CD14-positive monocyte (primary cell): Measurements from ENCODE around the gene ARHGAP32. TPM values are rescaled to one million over a fixed set of nuclear protein-coding genes. Genes with fewer than 3 reads are reported as not detected.

Experiments used
- DNase-seq, 3 donors: peaks; one replicate each; pipeline ENCODE4 v3.0.0-alpha.2; 2011 to 2022
- H2AFZ ChIP-seq: 2 replicates; pipeline ENCODE4 v1.6.0; 2012; ENCODE audit warnings: mild to moderate bottlenecking, low read depth, low read length, inconsistent platforms; ENCODE audit not compliant: insufficient read depth, poor library complexity, severe bottlenecking
- H3K27ac ChIP-seq, 2 donors: 1 replicate in 1 of 2; 2 replicates in 1 of 2; pipeline ENCODE4 v1.5.1; 2012 to 2013; ENCODE audit warnings: low read length in 2 of 2, control low read depth in 1 of 2, inconsistent platforms in 1 of 2, low read depth in 1 of 2, mild to moderate bottlenecking in 1 of 2
- H3K27me3 ChIP-seq, 2 donors: one replicate each; pipeline versions ENCODE4 v1.6.0 to v1.6.1; 2011 to 2013; ENCODE audit warnings: low read length in 2 of 2; ENCODE audit not compliant: control insufficient read depth in 2 of 2, insufficient read depth in 2 of 2
- H3K36me3 ChIP-seq, 2 donors: replicated peaks in 1 of 2; 1 replicate in 1 of 2; 2 replicates in 1 of 2; pipeline versions ENCODE4 v1.5.1 to v1.6.1; 2012 to 2013; ENCODE audit warnings: low read length in 2 of 2, control low read depth in 1 of 2, inconsistent platforms in 1 of 2, mild to moderate bottlenecking in 1 of 2; ENCODE audit not compliant: insufficient read depth in 2 of 2, control insufficient read depth in 1 of 2
- H3K4me1 ChIP-seq, 2 donors: 1 replicate in 1 of 2; 2 replicates in 1 of 2; pipeline versions ENCODE4 v1.5.1 to v1.6.1; 2012 to 2013; ENCODE audit warnings: low read length in 2 of 2, control low read depth in 1 of 2, inconsistent platforms in 1 of 2, mild to moderate bottlenecking in 1 of 2, moderate library complexity in 1 of 2; ENCODE audit not compliant: insufficient read depth in 2 of 2, control insufficient read depth in 1 of 2
- H3K4me2 ChIP-seq: replicated peaks from 2 replicates; pipeline ENCODE3; 2012; ENCODE audit warnings: low read length, moderate library complexity, mild to moderate bottlenecking; ENCODE audit not compliant: poor library complexity, severe bottlenecking; ENCODE audit errors: extremely low read depth
- H3K4me3 ChIP-seq, 3 experiments: fragments of 200-600 bp in 1 of 3; sonication (generic) in 1 of 3; replicated peaks in 1 of 3; 1 replicate in 2 of 3; 2 replicates in 1 of 3; pipeline ENCODE4 v1.5.1; 2011 to 2013; ENCODE audit warnings: low read length in 3 of 3, mild to moderate bottlenecking in 3 of 3, control low read depth in 2 of 3, low read depth in 2 of 3, inconsistent platforms in 1 of 3, moderate library complexity in 1 of 3
- H3K79me2 ChIP-seq: 2 replicates; pipeline ENCODE4 v1.6.0; 2012; ENCODE audit warnings: mild to moderate bottlenecking, control low read depth, inconsistent platforms, low read length, moderate library complexity; ENCODE audit not compliant: insufficient read depth
- H3K9ac ChIP-seq: 2 replicates; pipeline ENCODE4 v1.6.0; 2017; ENCODE audit warnings: low read length, mild to moderate bottlenecking; ENCODE audit not compliant: insufficient read depth, poor library complexity, severe bottlenecking
- H3K9me3 ChIP-seq, 2 donors: replicated peaks in 1 of 2; 1 replicate in 1 of 2; 2 replicates in 1 of 2; pipeline versions ENCODE4 v1.5.1 to v1.6.1; 2012 to 2013; ENCODE audit warnings: low read length in 2 of 2, control low read depth in 1 of 2; ENCODE audit not compliant: control insufficient read depth in 1 of 2, insufficient read depth in 1 of 2
- H4K20me1 ChIP-seq: 2 replicates; pipeline ENCODE4 v1.6.0; 2012; ENCODE audit warnings: mild to moderate bottlenecking, low read length, control low read depth, moderate library complexity; ENCODE audit not compliant: insufficient read depth
- H3K27ac Mint-ChIP-seq, 7 donors: one replicate each; pipeline ENCODE4 v1.8.0; 2020; ENCODE audit warnings: mild to moderate bottlenecking in 7 of 7, mixed read lengths in 7 of 7, moderate library complexity in 6 of 7, inconsistent platforms in 2 of 7
- H3K27me3 Mint-ChIP-seq, 3 donors: one replicate each; pipeline ENCODE4 v1.8.0; 2021 to 2022; ENCODE audit warnings: low read depth in 3 of 3, mild to moderate bottlenecking in 3 of 3, mixed read lengths in 3 of 3, moderate library complexity in 3 of 3, inconsistent platforms in 1 of 3
- H3K36me3 Mint-ChIP-seq, 2 donors: one replicate each; pipeline ENCODE4 v1.8.0; 2020; ENCODE audit warnings: mixed read lengths in 2 of 2, inconsistent platforms in 1 of 2, mild to moderate bottlenecking in 1 of 2
- H3K4me1 Mint-ChIP-seq: one replicate; pipeline ENCODE4 v1.8.0; 2020; ENCODE audit warnings: mild to moderate bottlenecking, mixed read lengths
- H3K4me3 Mint-ChIP-seq, 2 donors: one replicate each; pipeline ENCODE4 v1.8.0; 2020; ENCODE audit warnings: mild to moderate bottlenecking in 2 of 2, mixed read lengths in 2 of 2, moderate library complexity in 1 of 2
- H3K9me3 Mint-ChIP-seq, 7 donors: one replicate each; pipeline ENCODE4 v1.8.0; 2020 to 2022; ENCODE audit warnings: mixed read lengths in 7 of 7, mild to moderate bottlenecking in 6 of 7, moderate library complexity in 6 of 7, inconsistent platforms in 2 of 7
- WGBS: methylation state at CpG from one replicate; pipeline ENCODE4 v1.1.5; 2013; ENCODE audit warnings: missing lambda C conversion rate; ENCODE audit not compliant: insufficient coverage; 5-methylcytosine and 5-hydroxymethylcytosine counted together
- intact Hi-C, 2 donors: fragments of 100-400 bp; cut with micrococcal nuclease; formaldehyde crosslinking; loops; one replicate each; pipeline versions ENCODE4 v1.15.0 to v1.15.1; 2023
- polyA plus RNA-seq, 3 donors: library from polyadenylated mRNA; depleted of rRNA in 1 of 3; unstranded in 2 of 3; stranded (reverse) in 1 of 3; fragments of 300-500 nt in 2 of 3; fragments of >200 nt in 1 of 3; fragmentation: Illumina TruSeq in 2 of 3; gene quantifications; 1 replicate in 2 of 3; 2 replicates in 1 of 3; pipeline ENCODE4 v1.2.3, GENCODE V29; 2012 to 2021
- TF ChIP-seq, protein P1 (sequence below): fragments of 200-600 bp; IDR thresholded peaks from one replicate; pipeline ENCODE4 v1.8.0; 2022; ENCODE audit warnings: antibody characterized with exemption, mild to moderate bottlenecking

Gene ARHGAP32
- polyA plus RNA-seq, 3 donors = 0.13 to 3.4 (median 0.72) TPM

DNA sequence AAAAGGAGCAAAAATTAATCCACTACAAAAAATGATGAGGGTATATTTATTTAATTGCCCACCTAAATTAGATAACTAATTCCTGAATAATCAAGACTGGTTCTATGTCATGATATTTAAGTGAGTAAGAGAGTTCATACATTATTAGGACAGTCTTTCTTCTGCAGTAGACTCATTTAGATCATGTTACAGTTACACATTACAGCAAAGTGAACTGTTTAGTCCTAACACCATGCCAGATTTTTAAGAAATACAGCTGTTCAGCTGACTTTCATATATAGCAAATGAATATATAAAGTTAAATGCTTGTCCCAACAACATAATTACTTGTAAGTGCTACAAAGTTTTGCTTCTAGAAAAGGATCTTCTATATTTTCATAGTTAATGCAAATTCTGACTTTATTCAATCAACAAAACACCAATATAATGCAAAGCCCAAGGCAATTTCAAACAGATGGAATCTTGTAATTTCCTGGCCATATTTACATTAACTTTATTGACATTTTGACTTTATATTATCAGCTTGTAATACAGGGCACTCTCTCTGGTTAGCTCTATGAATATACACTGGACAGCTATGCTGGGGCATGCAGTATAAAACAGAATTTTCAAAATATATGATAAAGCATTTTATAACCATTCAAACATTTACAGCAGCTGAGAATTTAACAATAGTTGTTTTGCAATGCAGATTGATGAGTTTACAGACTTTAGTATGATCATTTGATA is 203.7 kb downstream of the ARHGAP32 start:
- no peaks in the 10 kb centered on the region for H3K79me2 ChIP-seq
- H4K20me1 ChIP-seq = no peaks in the 10 kb centered on the region
- no peaks in the 10 kb centered on the region for H3K9me3 ChIP-seq
- H3K4me2 ChIP-seq = no peak overlapping the region
- no peak overlapping the region for H3K9ac ChIP-seq
- intact Hi-C loops = no loop called here
- Mint-ChIP-seq H3K4me3 (no peak overlapping the region), H3K9me3 (peaks cover 0 to 4% (median 0%) of the 10 kb centered on the region in 7 donors), H3K36me3 (peaks cover 15 to 20% of the 10 kb centered on the region in 2 donors), H3K27me3 (no peaks in the 10 kb centered on the region), H3K27ac (no peak overlapping the region), H3K4me1 (no peaks in the 10 kb centered on the region)
- no peak overlapping the region for H3K27ac ChIP-seq
- H3K36me3 ChIP-seq = peaks cover 0 to 3% of the 10 kb centered on the region in 2 donors
- H3K4me1 ChIP-seq = no peaks in the 10 kb centered on the region
- no peaks in the 10 kb centered on the region for H3K27me3 ChIP-seq
- TF ChIP-seq, protein P1, sequence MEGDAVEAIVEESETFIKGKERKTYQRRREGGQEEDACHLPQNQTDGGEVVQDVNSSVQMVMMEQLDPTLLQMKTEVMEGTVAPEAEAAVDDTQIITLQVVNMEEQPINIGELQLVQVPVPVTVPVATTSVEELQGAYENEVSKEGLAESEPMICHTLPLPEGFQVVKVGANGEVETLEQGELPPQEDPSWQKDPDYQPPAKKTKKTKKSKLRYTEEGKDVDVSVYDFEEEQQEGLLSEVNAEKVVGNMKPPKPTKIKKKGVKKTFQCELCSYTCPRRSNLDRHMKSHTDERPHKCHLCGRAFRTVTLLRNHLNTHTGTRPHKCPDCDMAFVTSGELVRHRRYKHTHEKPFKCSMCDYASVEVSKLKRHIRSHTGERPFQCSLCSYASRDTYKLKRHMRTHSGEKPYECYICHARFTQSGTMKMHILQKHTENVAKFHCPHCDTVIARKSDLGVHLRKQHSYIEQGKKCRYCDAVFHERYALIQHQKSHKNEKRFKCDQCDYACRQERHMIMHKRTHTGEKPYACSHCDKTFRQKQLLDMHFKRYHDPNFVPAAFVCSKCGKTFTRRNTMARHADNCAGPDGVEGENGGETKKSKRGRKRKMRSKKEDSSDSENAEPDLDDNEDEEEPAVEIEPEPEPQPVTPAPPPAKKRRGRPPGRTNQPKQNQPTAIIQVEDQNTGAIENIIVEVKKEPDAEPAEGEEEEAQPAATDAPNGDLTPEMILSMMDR = no peak
- no peak for DNase-seq
- H3K4me3 ChIP-seq = no peak overlapping the region
- no peak overlapping the region for H2AFZ ChIP-seq

DNA sequence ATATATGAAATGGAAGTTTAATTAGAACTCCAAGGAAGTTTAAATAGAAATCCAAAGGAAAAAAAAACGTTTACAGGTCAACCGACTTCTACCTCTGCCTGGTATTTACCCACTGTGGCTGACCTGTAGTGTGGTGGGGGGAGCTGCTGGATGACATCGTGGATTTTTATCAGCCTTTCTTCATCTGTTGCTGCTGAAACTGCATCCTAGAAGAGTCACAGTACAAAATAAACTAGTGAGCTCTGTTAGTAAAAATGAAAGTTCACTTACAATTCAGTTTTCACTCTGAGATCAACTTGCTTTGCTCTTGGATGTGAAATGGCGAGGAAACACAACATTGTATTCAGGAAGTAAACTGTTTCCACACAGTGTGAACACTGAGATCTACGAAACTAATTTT is 206.2 kb downstream of the ARHGAP32 start:
- H3K9ac ChIP-seq = no peak overlapping the region
- peaks cover 0 to 4% (median 0%) of the 10 kb centered on the region in 7 donors for H3K9me3 Mint-ChIP-seq
- no peaks in the 10 kb centered on the region for H3K27me3 Mint-ChIP-seq
- H3K27me3 ChIP-seq = no peaks in the 10 kb centered on the region
- H3K4me2 ChIP-seq = no peak overlapping the region
- no peaks in the 10 kb centered on the region for H3K79me2 ChIP-seq
- no peak overlapping the region for H2AFZ ChIP-seq
- H3K36me3 Mint-ChIP-seq = peaks cover 19 to 23% of the 10 kb centered on the region in 2 donors
- no peak overlapping the region for H3K4me3 Mint-ChIP-seq
- no peaks in the 10 kb centered on the region for H3K4me1 Mint-ChIP-seq
- no peak overlapping the region for H3K4me3 ChIP-seq
- H3K4me1 ChIP-seq = no peaks in the 10 kb centered on the region
- intact Hi-C loops = no loop called here
- no peak overlapping the region for H3K27ac Mint-ChIP-seq
- peaks cover 3 to 5% of the 10 kb centered on the region in 2 donors for H3K36me3 ChIP-seq
- DNase-seq = no peak
- TF ChIP-seq, protein P1 = no peak
- no peak overlapping the region for H3K27ac ChIP-seq
- no peaks in the 10 kb centered on the region for H3K9me3 ChIP-seq
- no peaks in the 10 kb centered on the region for H4K20me1 ChIP-seq
- WGBS = 93% methylated on average over 3 of the region's 5 CpGs
